ENCODE measurements around the gene ZNF296. TPM values are rescaled to one million over a fixed set of nuclear protein-coding genes. Genes with fewer than 3 reads are reported as not detected.

Gene ZNF296
- total RNA-seq, 3 donors from 2014 or later = 0.98 to 1.9 (median 1.3) TPM

DNA sequence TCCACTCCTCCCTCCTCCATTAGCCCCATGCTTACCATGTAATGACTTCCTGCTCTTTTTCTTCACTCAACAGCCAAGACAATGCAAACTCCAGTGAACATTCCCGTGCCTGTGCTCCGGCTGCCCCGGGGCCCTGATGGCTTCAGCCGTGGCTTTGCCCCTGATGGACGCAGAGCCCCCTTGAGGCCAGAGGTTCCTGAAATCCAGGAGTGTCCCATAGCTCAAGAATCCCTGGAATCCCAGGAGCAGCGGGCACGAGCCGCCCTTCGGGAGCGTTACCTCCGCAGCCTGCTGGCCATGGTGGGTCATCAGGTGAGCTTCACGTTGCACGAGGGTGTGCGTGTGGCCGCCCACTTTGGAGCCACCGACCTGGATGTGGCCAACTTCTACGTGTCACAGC is 13.8 kb upstream of the ZNF296 start:
- H3K27ac ChIP-seq = no peak overlapping the region
- H3K9me3 ChIP-seq = no peaks in the 10 kb centered on the region
- H3K36me3 ChIP-seq = no peaks in the 10 kb centered on the region
- no peaks in the 10 kb centered on the region for H3K27me3 ChIP-seq
- TF ChIP-seq POLR2AphosphoS5 (IDR thresholded peaks at IDR 0.05) = no peak
- TF ChIP-seq, protein P1, sequence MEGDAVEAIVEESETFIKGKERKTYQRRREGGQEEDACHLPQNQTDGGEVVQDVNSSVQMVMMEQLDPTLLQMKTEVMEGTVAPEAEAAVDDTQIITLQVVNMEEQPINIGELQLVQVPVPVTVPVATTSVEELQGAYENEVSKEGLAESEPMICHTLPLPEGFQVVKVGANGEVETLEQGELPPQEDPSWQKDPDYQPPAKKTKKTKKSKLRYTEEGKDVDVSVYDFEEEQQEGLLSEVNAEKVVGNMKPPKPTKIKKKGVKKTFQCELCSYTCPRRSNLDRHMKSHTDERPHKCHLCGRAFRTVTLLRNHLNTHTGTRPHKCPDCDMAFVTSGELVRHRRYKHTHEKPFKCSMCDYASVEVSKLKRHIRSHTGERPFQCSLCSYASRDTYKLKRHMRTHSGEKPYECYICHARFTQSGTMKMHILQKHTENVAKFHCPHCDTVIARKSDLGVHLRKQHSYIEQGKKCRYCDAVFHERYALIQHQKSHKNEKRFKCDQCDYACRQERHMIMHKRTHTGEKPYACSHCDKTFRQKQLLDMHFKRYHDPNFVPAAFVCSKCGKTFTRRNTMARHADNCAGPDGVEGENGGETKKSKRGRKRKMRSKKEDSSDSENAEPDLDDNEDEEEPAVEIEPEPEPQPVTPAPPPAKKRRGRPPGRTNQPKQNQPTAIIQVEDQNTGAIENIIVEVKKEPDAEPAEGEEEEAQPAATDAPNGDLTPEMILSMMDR (IDR thresholded peaks at IDR 0.05) = no peak
- no peak for TF ChIP-seq POLR2A (IDR thresholded peaks at IDR 0.05)
- intact Hi-C loops (cut with DNase I; ENCODE audit: low total_unique reads) = no loop called here
- peaks cover 5 to 14% of the 10 kb centered on the region in 2 donors for H3K4me1 ChIP-seq
- DNase-seq (ENCODE audit: low spot score in 2 of 2) = no peak
- no peak overlapping the region for H3K4me3 ChIP-seq

DNA sequence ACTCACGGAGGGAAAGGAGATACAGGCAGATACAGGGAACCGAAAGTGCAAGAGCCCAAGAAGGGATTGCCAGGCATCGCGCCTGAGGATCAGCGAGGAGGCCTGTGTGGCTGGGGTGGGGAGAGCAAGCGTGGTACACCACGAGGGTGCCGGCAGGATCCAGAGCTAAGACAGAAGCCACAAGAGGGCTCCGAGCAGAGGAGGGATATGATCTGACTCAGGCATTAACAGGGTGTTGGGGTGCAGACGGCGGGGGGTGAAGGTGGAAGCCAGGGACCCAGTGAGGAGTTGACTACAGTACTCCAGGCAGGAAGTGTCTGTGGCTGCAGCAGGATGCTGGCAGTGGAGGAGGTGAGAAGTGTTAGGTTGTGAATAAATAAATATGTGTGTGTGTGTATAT is 11.3 kb upstream of the ZNF296 start:
- no peak for DNase-seq (ENCODE audit: low spot score in 2 of 2)
- Histone ChIP-seq H3K4me1 (peaks cover 0 to 5% of the 10 kb centered on the region in 2 donors), H3K27me3 (no peaks in the 10 kb centered on the region), H3K36me3 (no peaks in the 10 kb centered on the region), H3K27ac (no peak overlapping the region), H3K4me3 (no peak overlapping the region), H3K9me3 (no peaks in the 10 kb centered on the region)
- TF ChIP-seq, protein P1 (IDR thresholded peaks at IDR 0.05) = no peak
- TF ChIP-seq POLR2AphosphoS5 (IDR thresholded peaks at IDR 0.05) (no peak), POLR2A (IDR thresholded peaks at IDR 0.05) (no peak)
- intact Hi-C loops (cut with DNase I; ENCODE audit: low total_unique reads) = no loop called here

DNA sequence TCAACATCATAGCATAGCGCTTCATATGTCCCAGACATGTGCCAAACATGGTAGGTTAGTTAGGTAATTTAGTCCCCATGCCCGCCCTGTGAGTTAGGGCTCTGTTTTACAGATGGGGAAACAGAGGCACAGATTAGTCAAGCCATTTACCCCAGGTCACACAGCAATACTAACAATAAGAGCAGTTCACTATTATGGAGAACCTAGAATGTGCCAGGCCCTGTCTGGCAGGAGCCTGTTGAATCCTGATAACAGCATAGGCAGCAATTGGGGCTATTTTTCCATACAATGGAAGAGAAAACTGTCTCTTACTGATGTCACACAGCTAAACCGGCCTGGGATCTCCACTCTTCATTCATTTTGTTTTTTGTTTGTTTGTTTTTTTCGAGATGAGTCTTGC is 10.2 kb upstream of the ZNF296 start:
- no peaks in the 10 kb centered on the region for H3K36me3 ChIP-seq
- no peaks in the 10 kb centered on the region for H3K27me3 ChIP-seq
- no peak for DNase-seq (ENCODE audit: low spot score in 2 of 2)
- TF ChIP-seq POLR2AphosphoS5 (IDR thresholded peaks at IDR 0.05) = no peak
- TF ChIP-seq, protein P1 (IDR thresholded peaks at IDR 0.05) = no peak
- intact Hi-C loops (cut with DNase I; ENCODE audit: low total_unique reads) = no loop called here
- H3K4me3 ChIP-seq = no peak overlapping the region
- H3K4me1 ChIP-seq = peaks cover 0 to 5% of the 10 kb centered on the region in 2 donors
- H3K9me3 ChIP-seq = no peaks in the 10 kb centered on the region
- H3K27ac ChIP-seq = no peak overlapping the region

DNA sequence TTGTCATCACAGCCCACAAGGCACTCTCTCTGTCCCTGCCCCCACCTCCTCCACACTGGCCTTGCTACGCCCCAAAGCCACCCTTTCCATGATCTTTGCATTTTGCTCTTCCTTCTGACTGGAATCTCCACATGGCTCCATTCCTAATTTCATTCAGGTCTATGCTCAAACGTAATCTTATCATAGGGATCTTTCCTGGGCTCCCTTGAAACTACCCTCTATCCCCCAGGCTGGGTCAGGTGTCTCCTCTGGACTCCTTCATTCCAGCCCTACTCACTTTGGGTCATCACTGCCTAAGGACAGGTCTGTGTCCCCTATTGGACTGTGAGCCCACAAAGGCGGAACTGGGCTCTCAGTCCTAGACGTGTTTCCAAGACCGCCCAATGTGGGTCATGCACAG is 5.9 kb upstream of the ZNF296 start:
- Histone ChIP-seq H3K9me3 (no peaks in the 10 kb centered on the region), H3K27me3 (no peaks in the 10 kb centered on the region), H3K36me3 (no peaks in the 10 kb centered on the region), H3K4me3 (no peak overlapping the region), H3K4me1 (peaks cover 0 to under 1% of the 10 kb centered on the region in 2 donors), H3K27ac (no peak overlapping the region)
- intact Hi-C loops (cut with DNase I; ENCODE audit: low total_unique reads) = no loop called here
- TF ChIP-seq POLR2AphosphoS5 (IDR thresholded peaks at IDR 0.05) (no peak), POLR2A (IDR thresholded peaks at IDR 0.05) (no peak)
- TF ChIP-seq, protein P1 (IDR thresholded peaks at IDR 0.05) = no peak
- no peak for DNase-seq (ENCODE audit: low spot score in 2 of 2)

DNA sequence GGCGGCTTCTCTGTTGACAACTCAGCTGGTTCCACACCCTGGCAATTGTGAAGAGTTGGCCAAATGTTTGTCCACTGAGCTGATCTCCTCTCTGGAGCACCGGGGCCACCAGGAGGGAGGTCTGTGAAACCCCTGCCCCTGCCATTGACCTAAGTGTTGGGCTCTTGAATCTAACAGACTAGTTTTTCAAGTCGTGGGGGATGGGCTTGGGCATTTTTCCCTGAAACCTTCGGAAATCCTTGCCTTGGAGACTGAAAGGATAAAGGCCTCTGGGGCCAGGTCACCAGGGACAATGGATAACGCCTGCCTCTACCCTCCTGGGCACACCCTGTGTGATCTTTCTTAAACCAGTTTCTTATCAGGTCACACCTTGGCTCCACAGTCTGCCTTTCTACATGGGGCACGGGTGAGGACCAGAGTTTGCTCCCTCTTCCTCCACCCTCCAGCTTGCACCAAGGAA is 3.7 kb upstream of the ZNF296 start:
- H3K9me3 ChIP-seq = no peaks in the 10 kb centered on the region
- H3K4me3 ChIP-seq = peak overlapping the region; percentile 76 to 91 (median 77)
- TF ChIP-seq POLR2A (IDR thresholded peaks at IDR 0.05) (no peak), POLR2AphosphoS5 (IDR thresholded peaks at IDR 0.05) (no peak)
- TF ChIP-seq, protein P1 (IDR thresholded peaks at IDR 0.05) = no peak
- no peaks in the 10 kb centered on the region for H3K36me3 ChIP-seq
- intact Hi-C loops (cut with DNase I; ENCODE audit: low total_unique reads) = no loop called here
- no peaks in the 10 kb centered on the region for H3K27me3 ChIP-seq
- DNase-seq (ENCODE audit: low spot score in 2 of 2) = no peak
- H3K27ac ChIP-seq = peak overlapping the region; percentile 57 to 78
- peaks cover 0 to 5% of the 10 kb centered on the region in 2 donors for H3K4me1 ChIP-seq

All from breast epithelium (tissue), 4 donors.